HEK293 (cell line): ENCODE results near the gene SLC44A5.

ENCODE experiments used
- CTCF ChIA-PET: fragments of 350-600 bp; formaldehyde crosslinking; extraction: SDS; loops from one replicate; lab custom pipeline; 2021; ENCODE audit warnings: antibody characterized with exemption; lab: Yijun Ruan, JAX
- POLR2A ChIA-PET: fragments of 300-600 bp; formaldehyde crosslinking; extraction: SDS; loops from one replicate; lab custom pipeline; 2020; ENCODE audit warnings: antibody characterized with exemption, inconsistent platforms; lab: Yijun Ruan, JAX
- H3K27ac ChIP-seq: fragments of 200-500 bp; sonication (Bioruptor generic); 2 replicates; pipeline ENCODE4 v1.5.1; 2014; ENCODE audit warnings: low read depth, low read length, control low read depth, inconsistent platforms; ENCODE audit errors: extremely low read depth
- H3K36me3 ChIP-seq, 2 experiments: fragments of 200-500 bp in 1 of 2; sonication (Bioruptor generic) in 1 of 2; 1 replicate in 1 of 2; 2 replicates in 1 of 2; pipeline ENCODE4 v1.5.1; 2014 to 2017; ENCODE audit warnings: inconsistent platforms in 2 of 2, low read length in 2 of 2; ENCODE audit not compliant: control insufficient read depth in 2 of 2, insufficient read depth in 1 of 2
- H3K4me1 ChIP-seq: fragments of 200-500 bp; sonication (Bioruptor generic); 2 replicates; pipeline ENCODE4 v1.5.1; 2014; ENCODE audit warnings: mild to moderate bottlenecking, low read length, inconsistent platforms; ENCODE audit not compliant: control insufficient read depth, insufficient read depth
- H3K4me3 ChIP-seq: 2 replicates; pipeline ENCODE4 v1.5.1; 2011; ENCODE audit warnings: low read depth, mild to moderate bottlenecking, control low read depth, low read length, moderate library complexity
- H3K9me3 ChIP-seq: fragments of 200-500 bp; sonication (Bioruptor generic); 2 replicates; pipeline ENCODE4 v1.5.1; 2014; ENCODE audit warnings: low read depth, low read length, inconsistent platforms; ENCODE audit not compliant: control insufficient read depth, insufficient read depth
- KLF7 ChIP-seq: fragments of 450-650 bp; formaldehyde crosslinking; IDR thresholded peaks from 2 replicates; pipeline ENCODE4 v1.5.1; 2016; ENCODE audit warnings: missing biosample characterization, missing genetic modification characterization, borderline replicate concordance
- KLF8 ChIP-seq: fragments of 450-650 bp; formaldehyde crosslinking; IDR thresholded peaks from 2 replicates; pipeline ENCODE4 v1.5.1; 2016; ENCODE audit warnings: missing biosample characterization, missing genetic modification characterization
- PRDM1 ChIP-seq: fragments of 450-650 bp; formaldehyde crosslinking; IDR thresholded peaks from 2 replicates; pipeline ENCODE4; 2016; ENCODE audit warnings: missing biosample characterization, missing genetic modification characterization
- SP2 ChIP-seq: fragments of 450-650 bp; formaldehyde crosslinking; IDR thresholded peaks from 2 replicates; pipeline ENCODE4 v1.5.1; 2016; ENCODE audit warnings: missing biosample characterization, missing genetic modification characterization
- ZBTB21 ChIP-seq: fragments of 450-650 bp; formaldehyde crosslinking; IDR thresholded peaks from 2 replicates; pipeline ENCODE4 v1.5.1; 2017; ENCODE audit warnings: missing biosample characterization, missing genetic modification characterization
- ZBTB48 ChIP-seq: fragments of 450-650 bp; formaldehyde crosslinking; IDR thresholded peaks from 2 replicates; pipeline ENCODE4 v1.5.1; 2016; ENCODE audit warnings: missing biosample characterization, missing genetic modification characterization
- ZBTB7A ChIP-seq: fragments of 450-650 bp; formaldehyde crosslinking; IDR thresholded peaks from 2 replicates; pipeline ENCODE4 v1.5.1; 2016; ENCODE audit warnings: low read depth, missing biosample characterization, missing genetic modification characterization
- ZNF221 ChIP-seq: fragments of 450-650 bp; formaldehyde crosslinking; IDR thresholded peaks from 2 replicates; pipeline ENCODE4 v1.5.1; 2017; ENCODE audit warnings: missing biosample characterization, missing genetic modification characterization, borderline replicate concordance
- ZNF335 ChIP-seq: fragments of 450-650 bp; formaldehyde crosslinking; conservative IDR thresholded peaks from 2 replicates; pipeline ENCODE4 v1.5.1; 2016; ENCODE audit warnings: missing biosample characterization, missing genetic modification characterization
- ZNF37A ChIP-seq: fragments of 450-650 bp; IDR thresholded peaks from 2 replicates; pipeline ENCODE4 v1.5.1; 2018; ENCODE audit warnings: missing biosample characterization, missing genetic modification characterization
- ZNF423 ChIP-seq: fragments of 450-650 bp; formaldehyde crosslinking; IDR thresholded peaks from 2 replicates; pipeline ENCODE4 v1.5.1; 2016; ENCODE audit warnings: missing biosample characterization, missing genetic modification characterization
- ZNF549 ChIP-seq: fragments of 450-650 bp; IDR thresholded peaks from 2 replicates; pipeline ENCODE4 v1.5.1; 2018; ENCODE audit warnings: missing biosample characterization, missing genetic modification characterization, mild to moderate bottlenecking, inconsistent platforms, moderate library complexity
- ZNF558 ChIP-seq: fragments of 450-650 bp; formaldehyde crosslinking; IDR thresholded peaks from 2 replicates; pipeline ENCODE4 v1.5.1; 2016; ENCODE audit warnings: missing biosample characterization, missing genetic modification characterization
- ZNF600 ChIP-seq: fragments of 450-650 bp; formaldehyde crosslinking; IDR thresholded peaks from 2 replicates; pipeline ENCODE4 v1.5.1; 2016; ENCODE audit warnings: missing biosample characterization, missing genetic modification characterization
- ZNF629 ChIP-seq: fragments of 450-650 bp; formaldehyde crosslinking; IDR thresholded peaks from 2 replicates; pipeline ENCODE4 v1.5.1; 2017; ENCODE audit warnings: missing biosample characterization, missing genetic modification characterization
- ZNF660 ChIP-seq: fragments of 450-650 bp; IDR thresholded peaks from 2 replicates; pipeline ENCODE4 v1.5.1; 2018; ENCODE audit warnings: missing biosample characterization, mild to moderate bottlenecking, missing genetic modification characterization
- ZNF76 ChIP-seq: fragments of 450-650 bp; formaldehyde crosslinking; IDR thresholded peaks from 2 replicates; pipeline ENCODE4; 2016; ENCODE audit warnings: low read depth, missing biosample characterization, missing genetic modification characterization, borderline replicate concordance
- ZNF777 ChIP-seq: fragments of 450-650 bp; formaldehyde crosslinking; IDR thresholded peaks from 2 replicates; pipeline ENCODE4 v1.5.1; 2017; ENCODE audit warnings: missing biosample characterization, missing genetic modification characterization, borderline replicate concordance
- TF ChIP-seq, protein P1 (sequence below): fragments of 450-650 bp; formaldehyde crosslinking; IDR thresholded peaks from 2 replicates; pipeline ENCODE4 v1.5.1; 2016; ENCODE audit warnings: missing biosample characterization, missing genetic modification characterization
- TF ChIP-seq, protein P2 (sequence below): fragments of 450-650 bp; formaldehyde crosslinking; IDR thresholded peaks from 2 replicates; pipeline ENCODE4 v1.5.1; 2016; ENCODE audit warnings: missing biosample characterization, missing genetic modification characterization
- TF ChIP-seq, protein P3 (sequence below): fragments of 450-650 bp; formaldehyde crosslinking; IDR thresholded peaks from 2 replicates; pipeline ENCODE4 v1.5.1; 2016; ENCODE audit warnings: missing biosample characterization, missing genetic modification characterization
- TF ChIP-seq, protein P4 (sequence below): fragments of 450-650 bp; formaldehyde crosslinking; conservative IDR thresholded peaks from 2 replicates; pipeline ENCODE4 v1.5.1; 2016; ENCODE audit warnings: low read depth, missing biosample characterization, missing genetic modification characterization
- TF ChIP-seq, protein P5 (sequence below): fragments of 450-650 bp; formaldehyde crosslinking; IDR thresholded peaks from 2 replicates; pipeline ENCODE4 v1.5.1; 2016; ENCODE audit warnings: missing biosample characterization, missing genetic modification characterization, low read depth
- TF ChIP-seq, protein P6 (sequence below): fragments of 450-650 bp; formaldehyde crosslinking; IDR thresholded peaks from 2 replicates; pipeline ENCODE4 v1.5.1; 2016; ENCODE audit warnings: missing biosample characterization, missing genetic modification characterization

SLC44A5 gene

DNA sequence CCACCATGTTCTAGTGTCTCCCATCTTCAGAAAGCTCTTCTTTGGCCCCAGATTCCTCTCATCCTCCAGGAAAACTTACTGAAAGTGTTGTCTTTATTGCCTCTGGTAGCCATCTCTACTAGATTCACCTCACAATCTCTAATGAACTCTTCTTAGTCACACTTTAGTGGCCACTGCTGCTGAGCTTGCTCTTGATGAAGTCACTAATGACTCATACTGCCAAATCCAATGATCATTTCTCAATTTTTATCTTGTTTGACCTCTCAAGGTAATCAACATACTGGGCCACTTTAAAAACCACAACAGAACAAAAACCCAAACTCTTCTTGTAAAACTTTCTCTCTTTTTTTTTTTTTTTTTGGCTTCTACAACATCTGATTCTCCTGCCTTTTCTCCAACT, 280.3 kb downstream of the SLC44A5 start:
- Histone ChIP-seq H3K4me1 (no peaks in the 10 kb centered on the region), H3K27ac (no peak overlapping the region), H3K9me3 (no peaks in the 10 kb centered on the region), H3K4me3 (no peak overlapping the region), H3K36me3 (peaks cover 0 to 3% of the 10 kb centered on the region in 2 experiments; a peak in 1 of 3 replicates)
- ChIA-PET CTCF (interaction anchor here (0.5 kb wide), 1 partner anchor 14 kb away, joined by 3 read pairs; no protein-coding TSS in a partner anchor), POLR2A (no interaction called here)
- TF ChIP-seq, protein P1, sequence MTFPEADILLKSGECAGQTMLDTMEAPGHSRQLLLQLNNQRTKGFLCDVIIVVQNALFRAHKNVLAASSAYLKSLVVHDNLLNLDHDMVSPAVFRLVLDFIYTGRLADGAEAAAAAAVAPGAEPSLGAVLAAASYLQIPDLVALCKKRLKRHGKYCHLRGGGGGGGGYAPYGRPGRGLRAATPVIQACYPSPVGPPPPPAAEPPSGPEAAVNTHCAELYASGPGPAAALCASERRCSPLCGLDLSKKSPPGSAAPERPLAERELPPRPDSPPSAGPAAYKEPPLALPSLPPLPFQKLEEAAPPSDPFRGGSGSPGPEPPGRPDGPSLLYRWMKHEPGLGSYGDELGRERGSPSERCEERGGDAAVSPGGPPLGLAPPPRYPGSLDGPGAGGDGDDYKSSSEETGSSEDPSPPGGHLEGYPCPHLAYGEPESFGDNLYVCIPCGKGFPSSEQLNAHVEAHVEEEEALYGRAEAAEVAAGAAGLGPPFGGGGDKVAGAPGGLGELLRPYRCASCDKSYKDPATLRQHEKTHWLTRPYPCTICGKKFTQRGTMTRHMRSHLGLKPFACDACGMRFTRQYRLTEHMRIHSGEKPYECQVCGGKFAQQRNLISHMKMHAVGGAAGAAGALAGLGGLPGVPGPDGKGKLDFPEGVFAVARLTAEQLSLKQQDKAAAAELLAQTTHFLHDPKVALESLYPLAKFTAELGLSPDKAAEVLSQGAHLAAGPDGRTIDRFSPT (tag by site-specific recombination): no peak
- TF ChIP-seq, protein P2, sequence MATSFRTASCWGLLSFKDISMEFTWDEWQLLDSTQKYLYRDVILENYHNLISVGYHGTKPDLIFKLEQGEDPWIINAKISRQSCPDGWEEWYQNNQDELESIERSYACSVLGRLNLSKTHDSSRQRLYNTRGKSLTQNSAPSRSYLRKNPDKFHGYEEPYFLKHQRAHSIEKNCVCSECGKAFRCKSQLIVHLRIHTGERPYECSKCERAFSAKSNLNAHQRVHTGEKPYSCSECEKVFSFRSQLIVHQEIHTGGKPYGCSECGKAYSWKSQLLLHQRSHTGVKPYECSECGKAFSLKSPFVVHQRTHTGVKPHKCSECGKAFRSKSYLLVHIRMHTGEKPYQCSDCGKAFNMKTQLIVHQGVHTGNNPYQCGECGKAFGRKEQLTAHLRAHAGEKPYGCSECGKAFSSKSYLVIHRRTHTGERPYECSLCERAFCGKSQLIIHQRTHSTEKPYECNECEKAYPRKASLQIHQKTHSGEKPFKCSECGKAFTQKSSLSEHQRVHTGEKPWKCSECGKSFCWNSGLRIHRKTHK (tag by site-specific recombination): no peak
- TF ChIP-seq ZNF629 (peak; percentile 91), ZNF600 (tag by site-specific recombination) (no peak), SP2 (tag by site-specific recombination) (no peak), ZNF76 (tag by site-specific recombination) (no peak), ZNF423 (tag by site-specific recombination) (no peak), ZNF37A (tag by site-specific recombination) (no peak), ZNF549 (tag by site-specific recombination) (no peak), KLF7 (tag by site-specific recombination) (no peak), ZNF777 (tag by site-specific recombination) (no peak), ZBTB48 (tag by site-specific recombination) (no peak), ZNF221 (no peak), ZNF335 (peak; percentile 38; the same call in 1 of the 2 replicates), ZBTB21 (tag by site-specific recombination) (peak; percentile 87), ZNF558 (tag by site-specific recombination) (no peak), KLF8 (tag by site-specific recombination) (no peak), ZBTB7A (tag by site-specific recombination) (no peak), PRDM1 (tag by site-specific recombination) (peak; percentile 45; the same call in 1 of the 2 replicates), ZNF660 (tag by site-specific recombination) (peak; percentile 73; the same call in 1 of the 2 replicates)
- TF ChIP-seq, protein P3, sequence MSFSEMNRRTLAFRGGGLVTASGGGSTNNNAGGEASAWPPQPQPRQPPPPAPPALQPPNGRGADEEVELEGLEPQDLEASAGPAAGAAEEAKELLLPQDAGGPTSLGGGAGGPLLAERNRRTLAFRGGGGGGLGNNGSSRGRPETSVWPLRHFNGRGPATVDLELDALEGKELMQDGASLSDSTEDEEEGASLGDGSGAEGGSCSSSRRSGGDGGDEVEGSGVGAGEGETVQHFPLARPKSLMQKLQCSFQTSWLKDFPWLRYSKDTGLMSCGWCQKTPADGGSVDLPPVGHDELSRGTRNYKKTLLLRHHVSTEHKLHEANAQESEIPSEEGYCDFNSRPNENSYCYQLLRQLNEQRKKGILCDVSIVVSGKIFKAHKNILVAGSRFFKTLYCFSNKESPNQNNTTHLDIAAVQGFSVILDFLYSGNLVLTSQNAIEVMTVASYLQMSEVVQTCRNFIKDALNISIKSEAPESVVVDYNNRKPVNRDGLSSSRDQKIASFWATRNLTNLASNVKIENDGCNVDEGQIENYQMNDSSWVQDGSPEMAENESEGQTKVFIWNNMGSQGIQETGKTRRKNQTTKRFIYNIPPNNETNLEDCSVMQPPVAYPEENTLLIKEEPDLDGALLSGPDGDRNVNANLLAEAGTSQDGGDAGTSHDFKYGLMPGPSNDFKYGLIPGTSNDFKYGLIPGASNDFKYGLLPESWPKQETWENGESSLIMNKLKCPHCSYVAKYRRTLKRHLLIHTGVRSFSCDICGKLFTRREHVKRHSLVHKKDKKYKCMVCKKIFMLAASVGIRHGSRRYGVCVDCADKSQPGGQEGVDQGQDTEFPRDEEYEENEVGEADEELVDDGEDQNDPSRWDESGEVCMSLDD: no peak
- TF ChIP-seq, protein P4, sequence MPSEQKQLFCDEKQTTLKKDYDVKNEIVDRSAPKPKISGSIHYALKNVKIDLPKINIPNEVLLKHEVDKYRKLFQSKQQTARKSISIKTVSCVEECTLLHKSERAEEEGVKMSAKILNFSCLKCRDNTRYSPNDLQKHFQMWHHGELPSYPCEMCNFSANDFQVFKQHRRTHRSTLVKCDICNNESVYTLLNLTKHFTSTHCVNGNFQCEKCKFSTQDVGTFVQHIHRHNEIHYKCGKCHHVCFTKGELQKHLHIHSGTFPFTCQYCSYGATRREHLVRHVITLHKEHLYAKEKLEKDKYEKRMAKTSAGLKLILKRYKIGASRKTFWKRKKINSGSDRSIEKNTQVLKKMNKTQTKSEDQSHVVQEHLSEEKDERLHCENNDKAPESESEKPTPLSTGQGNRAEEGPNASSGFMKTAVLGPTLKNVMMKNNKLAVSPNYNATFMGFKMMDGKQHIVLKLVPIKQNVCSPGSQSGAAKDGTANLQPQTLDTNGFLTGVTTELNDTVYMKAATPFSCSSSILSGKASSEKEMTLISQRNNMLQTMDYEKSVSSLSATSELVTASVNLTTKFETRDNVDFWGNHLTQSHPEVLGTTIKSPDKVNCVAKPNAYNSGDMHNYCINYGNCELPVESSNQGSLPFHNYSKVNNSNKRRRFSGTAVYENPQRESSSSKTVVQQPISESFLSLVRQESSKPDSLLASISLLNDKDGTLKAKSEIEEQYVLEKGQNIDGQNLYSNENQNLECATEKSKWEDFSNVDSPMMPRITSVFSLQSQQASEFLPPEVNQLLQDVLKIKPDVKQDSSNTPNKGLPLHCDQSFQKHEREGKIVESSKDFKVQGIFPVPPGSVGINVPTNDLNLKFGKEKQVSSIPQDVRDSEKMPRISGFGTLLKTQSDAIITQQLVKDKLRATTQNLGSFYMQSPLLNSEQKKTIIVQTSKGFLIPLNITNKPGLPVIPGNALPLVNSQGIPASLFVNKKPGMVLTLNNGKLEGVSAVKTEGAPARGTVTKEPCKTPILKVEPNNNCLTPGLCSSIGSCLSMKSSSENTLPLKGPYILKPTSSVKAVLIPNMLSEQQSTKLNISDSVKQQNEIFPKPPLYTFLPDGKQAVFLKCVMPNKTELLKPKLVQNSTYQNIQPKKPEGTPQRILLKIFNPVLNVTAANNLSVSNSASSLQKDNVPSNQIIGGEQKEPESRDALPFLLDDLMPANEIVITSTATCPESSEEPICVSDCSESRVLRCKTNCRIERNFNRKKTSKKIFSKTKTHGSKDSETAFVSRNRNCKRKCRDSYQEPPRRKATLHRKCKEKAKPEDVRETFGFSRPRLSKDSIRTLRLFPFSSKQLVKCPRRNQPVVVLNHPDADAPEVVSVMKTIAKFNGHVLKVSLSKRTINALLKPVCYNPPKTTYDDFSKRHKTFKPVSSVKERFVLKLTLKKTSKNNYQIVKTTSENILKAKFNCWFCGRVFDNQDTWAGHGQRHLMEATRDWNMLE (tag by site-specific recombination): 0 out of 2 replicates have a peak, but pooled peaks have one; percentile 22
- TF ChIP-seq, protein P5, sequence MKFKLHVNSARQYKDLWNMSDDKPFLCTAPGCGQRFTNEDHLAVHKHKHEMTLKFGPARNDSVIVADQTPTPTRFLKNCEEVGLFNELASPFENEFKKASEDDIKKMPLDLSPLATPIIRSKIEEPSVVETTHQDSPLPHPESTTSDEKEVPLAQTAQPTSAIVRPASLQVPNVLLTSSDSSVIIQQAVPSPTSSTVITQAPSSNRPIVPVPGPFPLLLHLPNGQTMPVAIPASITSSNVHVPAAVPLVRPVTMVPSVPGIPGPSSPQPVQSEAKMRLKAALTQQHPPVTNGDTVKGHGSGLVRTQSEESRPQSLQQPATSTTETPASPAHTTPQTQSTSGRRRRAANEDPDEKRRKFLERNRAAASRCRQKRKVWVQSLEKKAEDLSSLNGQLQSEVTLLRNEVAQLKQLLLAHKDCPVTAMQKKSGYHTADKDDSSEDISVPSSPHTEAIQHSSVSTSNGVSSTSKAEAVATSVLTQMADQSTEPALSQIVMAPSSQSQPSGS: no peak
- TF ChIP-seq, protein P6, sequence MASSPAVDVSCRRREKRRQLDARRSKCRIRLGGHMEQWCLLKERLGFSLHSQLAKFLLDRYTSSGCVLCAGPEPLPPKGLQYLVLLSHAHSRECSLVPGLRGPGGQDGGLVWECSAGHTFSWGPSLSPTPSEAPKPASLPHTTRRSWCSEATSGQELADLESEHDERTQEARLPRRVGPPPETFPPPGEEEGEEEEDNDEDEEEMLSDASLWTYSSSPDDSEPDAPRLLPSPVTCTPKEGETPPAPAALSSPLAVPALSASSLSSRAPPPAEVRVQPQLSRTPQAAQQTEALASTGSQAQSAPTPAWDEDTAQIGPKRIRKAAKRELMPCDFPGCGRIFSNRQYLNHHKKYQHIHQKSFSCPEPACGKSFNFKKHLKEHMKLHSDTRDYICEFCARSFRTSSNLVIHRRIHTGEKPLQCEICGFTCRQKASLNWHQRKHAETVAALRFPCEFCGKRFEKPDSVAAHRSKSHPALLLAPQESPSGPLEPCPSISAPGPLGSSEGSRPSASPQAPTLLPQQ (tag by site-specific recombination): peak; percentile 27; the same call in 1 of the 2 replicates
